Activated gamma-delta T cell (primary cell): Measurements from ENCODE around the gene SLC16A11.
"Not testable (repeated sequence)": the region's sequence is repeated elsewhere in the genome, so short reads cannot be mapped to it uniquely, and the experiment has no call there.

ENCODE experiments used
- DNase-seq: peaks from one replicate; lab custom pipeline; 2025; lab: John Stamatoyannopoulos, UW
- total RNA-seq, 2 donors: gene quantifications; one replicate each; lab custom pipeline; 2026; lab: John Stamatoyannopoulos, UW

The SLC16A11 gene, protein sequence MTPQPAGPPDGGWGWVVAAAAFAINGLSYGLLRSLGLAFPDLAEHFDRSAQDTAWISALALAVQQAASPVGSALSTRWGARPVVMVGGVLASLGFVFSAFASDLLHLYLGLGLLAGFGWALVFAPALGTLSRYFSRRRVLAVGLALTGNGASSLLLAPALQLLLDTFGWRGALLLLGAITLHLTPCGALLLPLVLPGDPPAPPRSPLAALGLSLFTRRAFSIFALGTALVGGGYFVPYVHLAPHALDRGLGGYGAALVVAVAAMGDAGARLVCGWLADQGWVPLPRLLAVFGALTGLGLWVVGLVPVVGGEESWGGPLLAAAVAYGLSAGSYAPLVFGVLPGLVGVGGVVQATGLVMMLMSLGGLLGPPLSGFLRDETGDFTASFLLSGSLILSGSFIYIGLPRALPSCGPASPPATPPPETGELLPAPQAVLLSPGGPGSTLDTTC
- total RNA-seq = 2.0 to 3.1 reads per million in 2 donors

DNA sequence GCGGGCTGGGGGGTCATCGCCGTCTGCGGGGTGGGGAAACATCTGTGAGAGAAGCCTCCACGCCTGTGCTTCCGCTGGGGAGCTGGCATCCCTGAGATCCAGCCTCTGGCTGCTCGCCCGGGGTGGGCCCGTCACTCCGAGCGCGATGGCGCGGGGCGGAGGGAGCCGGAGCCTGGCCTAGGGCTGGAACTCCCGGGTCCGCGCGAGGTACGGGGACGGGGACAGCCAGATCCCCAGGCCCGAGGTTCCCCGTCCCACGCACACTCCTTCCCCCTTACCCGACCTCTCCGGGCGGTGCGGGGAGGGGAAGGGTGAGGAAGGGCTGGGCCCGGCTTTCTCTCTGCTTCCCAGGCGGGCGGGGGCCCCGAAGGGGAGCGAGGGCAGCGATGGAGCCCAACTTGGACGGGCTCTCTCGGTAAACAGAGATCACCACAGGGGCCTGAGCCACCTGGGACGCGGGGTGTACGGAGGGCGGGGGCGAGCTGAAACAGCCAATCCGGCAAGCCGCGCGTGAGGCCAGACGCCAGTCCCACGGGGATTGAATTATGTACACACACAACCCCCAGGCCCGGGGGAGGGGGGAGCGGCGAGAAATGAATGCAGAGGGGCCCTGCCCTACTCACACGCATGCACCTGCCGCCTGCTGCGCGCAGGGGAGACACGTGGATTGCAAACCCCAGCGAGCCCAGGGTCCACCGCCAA is at the start of gene SLC16A11:
Gene SLC16A11 (minus strand): TSS at position 596 of the 702 bp plus-strand sequence. CDS start 579 bp downstream, at position 17.
- DNase-seq = peak; percentile 18

DNA sequence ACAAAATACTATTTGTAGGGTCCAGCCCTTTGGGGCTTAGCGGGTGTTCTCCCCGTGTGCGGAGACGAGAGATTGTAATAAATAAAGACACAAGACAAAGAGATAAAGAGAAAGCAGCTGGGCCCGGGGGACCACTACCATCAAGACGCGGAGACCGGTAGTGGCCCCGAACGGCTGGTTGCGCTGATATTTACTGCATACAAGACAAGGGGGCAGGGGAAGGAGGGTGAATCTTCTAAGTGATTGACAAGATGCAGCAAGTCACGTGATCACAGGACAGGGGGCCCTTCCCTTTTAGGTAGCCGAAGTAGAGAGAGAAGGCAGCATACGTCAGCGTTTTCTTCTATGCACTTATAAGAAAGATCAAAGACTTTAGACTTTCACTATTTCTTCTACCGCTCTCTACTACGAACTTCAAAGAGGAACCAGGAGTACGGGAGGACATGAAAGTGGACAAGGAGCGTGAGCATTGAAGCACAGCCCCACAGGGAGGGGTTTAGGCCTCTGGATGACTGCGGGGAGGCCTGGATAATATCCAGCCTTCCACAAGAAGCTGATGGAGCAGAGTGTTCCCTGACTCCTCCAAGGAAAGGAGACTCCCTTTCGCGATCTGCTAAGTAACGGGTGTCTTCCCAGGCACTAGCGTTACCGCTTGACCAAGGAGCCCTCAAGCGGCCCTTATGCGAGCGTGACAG is 47.6 kb upstream of the SLC16A11 start:
- not testable (repeated sequence) for DNase-seq

DNA sequence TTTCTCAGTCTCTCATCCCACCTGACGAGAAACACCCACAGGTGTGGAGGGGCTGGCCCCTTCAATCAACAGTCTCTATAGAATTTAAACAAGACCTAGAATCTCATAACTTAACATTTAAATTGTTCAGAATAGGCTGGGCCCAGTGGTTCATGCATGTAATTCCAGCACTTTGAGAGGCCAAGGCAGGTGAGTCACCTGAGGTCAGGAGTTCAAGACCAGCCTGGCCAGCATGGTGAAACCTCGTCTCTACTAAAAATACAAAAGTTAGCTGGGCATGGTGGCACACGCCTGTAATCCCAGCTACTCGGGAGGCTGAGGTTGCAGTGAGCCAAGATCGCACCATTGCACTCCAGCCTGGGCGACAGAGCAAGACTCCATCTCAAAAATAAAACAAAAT is 45.7 kb upstream of the SLC16A11 start:
- not testable (repeated sequence) for DNase-seq

DNA sequence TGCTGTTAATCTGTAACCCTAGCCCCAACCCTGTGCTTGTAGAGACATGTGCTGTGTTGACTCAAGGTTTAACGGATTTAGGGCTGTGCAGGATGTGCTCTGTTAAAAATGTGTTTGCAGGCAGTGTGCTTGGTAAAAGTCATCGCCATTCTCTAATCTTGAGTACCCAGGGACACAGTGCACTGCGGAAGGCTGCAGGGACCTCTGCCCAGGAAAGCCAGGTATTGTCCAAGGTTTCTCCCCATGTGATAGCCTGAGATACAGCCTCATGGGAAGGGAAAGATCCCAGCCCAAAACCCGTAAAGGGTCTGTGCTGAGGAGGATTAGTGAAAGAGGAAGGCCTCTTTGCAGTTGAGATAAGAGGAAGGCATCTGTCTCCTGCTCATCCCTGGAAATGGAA is 44.5 kb upstream of the SLC16A11 start:
- not testable (repeated sequence) for DNase-seq

DNA sequence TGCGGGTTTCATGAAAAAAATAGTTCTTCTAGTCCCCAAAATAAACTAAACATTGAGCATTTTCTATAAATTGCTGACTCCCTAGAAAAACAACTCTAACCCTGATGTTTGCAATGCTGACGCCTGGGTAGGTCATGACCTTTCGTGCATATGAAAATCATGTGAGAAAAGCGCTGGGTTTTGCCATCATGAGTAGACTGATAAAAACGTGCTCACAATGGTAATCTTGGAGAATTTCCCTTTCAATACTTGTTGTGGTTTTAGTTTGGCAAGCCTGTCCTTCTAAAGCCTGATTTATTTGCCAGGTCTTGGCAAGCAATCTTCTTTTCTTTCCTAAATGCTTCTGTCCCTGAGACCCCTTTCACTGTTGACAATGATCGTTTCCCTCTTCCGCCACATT is 40.2 kb upstream of the SLC16A11 start:
- no peak for DNase-seq

DNA sequence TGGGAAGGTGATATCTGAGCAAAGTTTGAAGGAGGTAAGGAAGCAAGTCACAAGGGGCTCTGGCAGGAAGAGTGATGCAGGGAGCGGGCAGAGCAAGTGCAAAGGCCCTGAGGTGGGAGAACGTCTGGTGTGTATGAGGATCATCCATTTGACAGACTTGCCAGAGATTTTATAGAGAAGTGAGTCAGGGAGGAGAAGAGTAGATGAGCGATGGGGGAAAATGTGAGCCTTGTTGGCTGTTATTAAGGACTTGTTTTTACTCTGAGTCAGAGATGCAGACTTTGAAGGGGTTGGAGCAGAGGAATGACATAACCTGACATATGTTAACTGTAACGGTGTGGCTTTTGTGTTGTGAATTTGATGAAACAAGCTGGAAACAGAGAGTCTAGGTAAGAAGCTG is 39.7 kb upstream of the SLC16A11 start:
- no peak for DNase-seq

DNA sequence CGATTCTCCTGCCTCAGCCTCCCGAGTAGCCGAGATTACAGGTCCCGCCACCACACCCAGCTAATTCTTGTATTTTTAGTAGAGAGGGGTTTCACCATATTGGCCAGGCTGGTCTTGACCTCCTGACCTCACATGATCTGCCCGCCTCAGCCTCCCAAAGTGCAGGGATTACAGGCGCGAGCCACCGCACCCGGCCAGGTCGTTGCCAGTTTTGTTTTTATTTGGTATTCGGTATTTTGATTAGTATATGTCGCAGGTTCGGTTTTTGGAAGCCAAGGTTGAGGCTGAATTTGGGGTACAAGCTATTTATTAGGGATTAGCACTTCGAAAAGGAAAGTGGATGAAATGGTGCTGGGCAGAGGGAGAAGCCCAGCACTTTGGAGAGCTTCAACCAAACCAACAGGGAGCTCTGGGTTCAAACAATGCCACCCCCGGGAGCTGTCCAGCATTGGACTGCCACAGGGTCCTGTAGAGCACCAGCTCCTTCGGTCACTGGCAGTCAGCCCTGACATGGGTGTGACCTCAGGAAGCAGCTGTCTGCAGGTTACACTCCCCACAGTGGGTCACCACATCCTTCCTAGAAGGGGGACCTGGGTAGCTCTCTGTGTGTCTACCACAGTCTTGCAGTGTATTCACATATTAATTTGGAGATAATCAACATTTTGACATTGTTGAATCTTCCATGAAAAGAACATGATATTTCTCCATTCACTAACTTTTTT is 37.6 kb upstream of the SLC16A11 start:
- no peak for DNase-seq

DNA sequence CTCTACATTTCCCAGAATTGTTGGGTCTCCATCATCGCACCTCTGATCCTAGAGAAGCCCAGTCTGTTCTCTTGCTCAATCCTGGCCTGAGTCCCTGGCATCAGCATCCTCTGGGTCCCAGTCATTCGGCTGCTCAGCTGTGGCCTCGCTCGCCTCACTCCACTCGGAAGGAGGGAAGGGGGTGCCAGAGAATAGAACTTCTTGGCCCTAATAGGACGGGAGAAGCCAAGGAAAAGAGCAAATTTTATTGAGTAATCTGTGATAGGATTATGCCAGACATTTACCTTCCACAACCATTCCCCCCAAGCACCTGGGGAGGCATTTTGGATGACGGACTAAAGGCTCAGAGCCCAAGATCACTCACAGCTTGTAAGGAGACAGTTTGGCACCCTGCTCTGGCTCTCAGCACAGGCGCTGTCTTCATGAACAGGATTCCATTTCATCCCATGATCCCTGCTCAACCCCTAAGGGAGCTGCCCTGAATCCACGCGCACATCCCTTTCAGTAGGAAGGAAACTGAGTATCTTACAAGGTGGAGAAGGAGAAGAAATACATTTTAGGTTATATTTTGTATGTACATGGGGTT is 36.7 kb upstream of the SLC16A11 start:
- DNase-seq = no peak

DNA sequence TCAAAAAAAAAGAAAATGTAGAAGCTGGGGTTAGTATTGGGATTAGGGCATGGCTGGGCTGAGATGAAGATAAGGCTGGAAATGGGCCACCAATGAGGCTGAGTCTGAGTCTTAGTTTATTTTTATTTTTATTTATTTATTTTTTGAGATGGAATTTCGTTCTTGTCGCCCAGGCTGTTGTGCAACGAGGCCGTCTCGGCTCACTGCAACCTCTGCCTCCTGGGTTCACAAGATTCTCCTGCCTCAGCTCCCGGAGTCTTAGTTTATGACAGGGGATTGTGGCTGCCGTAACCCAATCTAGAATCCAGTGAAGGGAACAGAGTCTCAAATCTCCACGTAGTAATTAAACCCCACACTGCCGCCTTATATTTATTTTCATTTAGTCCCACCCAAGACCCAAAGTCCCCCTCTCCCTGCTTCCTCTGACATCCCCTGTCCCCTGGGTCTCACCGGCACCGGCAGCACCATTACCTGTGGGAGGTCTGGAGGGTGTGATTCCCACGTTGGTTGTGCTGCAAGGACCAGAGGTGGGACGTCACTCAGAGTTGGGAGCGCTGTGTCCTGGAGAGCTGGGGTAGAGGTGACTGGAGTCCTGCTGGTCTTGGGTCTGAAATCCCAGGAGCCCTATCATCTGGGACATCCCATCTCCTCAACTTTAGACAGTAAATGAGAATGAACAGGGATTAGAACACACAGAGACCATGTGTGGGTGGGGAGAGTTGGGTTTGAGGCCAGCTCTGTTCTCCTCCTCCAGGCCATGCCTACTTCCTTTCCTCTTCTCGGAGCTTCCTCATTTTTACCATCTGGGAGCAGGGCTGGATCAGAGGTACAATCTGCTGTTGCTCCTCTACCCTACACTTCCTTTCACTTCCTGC is 35.9 kb upstream of the SLC16A11 start, which contains the start of gene CLEC10A:
Gene CLEC10A (minus strand): TSS at position 671 of the 875 bp plus-strand sequence. CDS start 1,439 bp downstream, outside the sequence.
- DNase-seq = no peak

DNA sequence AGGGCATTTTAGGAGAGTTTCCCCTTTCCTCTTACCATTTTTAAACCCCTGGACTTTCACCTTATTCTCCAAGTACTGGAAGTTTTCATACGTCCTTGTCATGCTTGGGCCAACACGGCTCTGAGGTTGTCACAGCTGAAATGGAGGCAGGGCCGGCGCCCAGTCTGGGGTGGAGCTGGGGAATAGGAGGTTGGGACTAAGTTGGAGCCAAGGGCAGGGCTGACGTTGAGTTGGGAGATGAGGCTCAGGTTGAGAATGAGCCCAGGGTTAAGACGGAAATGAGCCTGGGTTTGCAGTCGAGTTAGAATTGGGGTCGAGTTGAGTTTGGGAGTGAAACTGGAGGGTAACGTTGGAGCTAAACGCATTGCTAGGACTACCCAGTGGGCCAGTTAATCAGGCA is 34.8 kb upstream of the SLC16A11 start:
- DNase-seq = no peak

DNA sequence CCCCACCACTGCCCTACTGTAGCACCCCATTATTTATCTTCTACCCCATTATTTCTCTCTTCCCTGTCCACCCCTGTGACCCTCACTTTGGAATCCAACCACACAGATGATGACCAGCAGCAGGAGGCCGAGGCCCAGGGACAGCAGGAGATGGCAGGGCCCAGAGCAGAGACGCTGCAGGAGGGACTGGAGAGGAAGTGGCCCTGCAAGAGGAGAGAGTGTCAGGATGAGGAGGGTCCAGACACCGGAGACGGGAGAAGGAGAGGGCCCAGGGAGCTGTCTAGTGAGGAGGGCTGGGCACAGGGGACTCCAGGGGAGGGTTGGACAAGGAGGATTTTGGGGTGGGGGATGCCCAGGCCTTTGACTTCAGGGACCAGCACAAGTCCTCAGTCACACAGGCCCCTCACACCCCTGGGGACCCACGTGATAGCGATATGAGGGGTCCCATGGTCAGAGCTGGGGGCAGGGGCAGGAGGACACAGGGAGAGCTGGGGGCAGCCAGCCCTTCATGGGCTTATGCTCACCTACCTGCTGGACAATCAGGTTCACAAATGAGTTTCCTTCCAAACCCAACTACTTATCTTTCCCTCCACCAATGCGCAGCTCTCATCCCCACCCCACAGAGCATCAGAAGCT is 34.1 kb upstream of the SLC16A11 start:
- DNase-seq = no peak

DNA sequence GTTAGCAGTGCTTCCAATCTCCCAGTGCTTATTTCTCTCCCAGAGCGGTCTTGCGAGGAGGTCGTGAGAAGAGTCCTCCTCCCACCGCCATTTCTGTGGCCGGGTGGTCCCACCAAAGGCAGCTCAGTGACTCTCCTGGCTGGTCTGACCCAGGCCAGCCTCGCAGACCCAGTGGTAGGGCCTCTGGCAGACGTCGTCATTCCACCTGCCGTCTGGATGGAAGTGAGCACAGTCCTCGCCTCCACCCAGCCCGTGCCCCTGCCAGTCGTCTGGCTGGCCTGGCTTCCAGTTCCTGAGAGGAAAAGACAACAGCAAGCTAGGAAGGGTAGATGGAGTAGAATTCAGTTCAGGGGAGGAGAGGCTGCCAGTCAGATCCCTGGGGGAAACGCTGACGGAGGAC is 31.0 kb upstream of the SLC16A11 start:
- DNase-seq = no peak

DNA sequence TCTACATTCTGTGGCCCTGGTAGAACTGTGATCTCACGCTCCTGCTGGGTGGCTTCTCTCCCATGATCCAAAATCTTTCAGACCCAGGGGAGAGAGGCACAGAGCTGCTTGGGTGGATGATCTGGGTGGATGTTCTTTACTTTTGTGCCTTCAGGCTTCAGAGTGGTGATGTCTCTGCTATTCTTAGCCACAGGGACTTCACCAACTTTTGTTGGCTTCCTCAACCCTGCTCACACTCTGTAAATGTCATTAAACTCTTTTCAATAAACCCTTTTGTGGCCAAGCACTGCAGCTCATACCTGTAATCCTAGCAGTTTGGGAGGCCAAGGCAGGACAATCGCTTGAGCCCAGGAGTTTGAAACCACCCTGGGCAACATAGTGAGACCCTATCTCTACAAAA is 28.5 kb upstream of the SLC16A11 start:
- DNase-seq = no peak

DNA sequence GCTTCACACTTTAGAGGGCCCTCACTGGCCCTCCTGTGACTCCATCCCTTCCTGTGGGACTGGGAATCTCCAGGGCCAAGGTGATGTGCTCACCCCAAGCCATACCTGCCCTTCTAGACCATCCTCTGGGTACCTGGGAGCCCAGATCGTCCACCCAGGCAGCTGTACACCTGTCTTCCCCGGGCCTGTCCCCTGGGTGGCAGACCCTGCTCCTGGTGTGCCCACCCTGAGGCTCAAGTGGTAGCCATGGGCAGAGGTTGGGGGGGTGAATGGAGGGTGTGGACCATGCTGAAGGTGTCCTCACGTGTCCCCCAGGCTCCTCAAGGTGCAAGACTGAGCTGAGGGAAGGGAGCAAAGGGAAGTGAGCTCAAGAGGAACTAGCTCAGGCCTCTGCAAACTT is 26.8 kb upstream of the SLC16A11 start:
- DNase-seq = no peak

DNA sequence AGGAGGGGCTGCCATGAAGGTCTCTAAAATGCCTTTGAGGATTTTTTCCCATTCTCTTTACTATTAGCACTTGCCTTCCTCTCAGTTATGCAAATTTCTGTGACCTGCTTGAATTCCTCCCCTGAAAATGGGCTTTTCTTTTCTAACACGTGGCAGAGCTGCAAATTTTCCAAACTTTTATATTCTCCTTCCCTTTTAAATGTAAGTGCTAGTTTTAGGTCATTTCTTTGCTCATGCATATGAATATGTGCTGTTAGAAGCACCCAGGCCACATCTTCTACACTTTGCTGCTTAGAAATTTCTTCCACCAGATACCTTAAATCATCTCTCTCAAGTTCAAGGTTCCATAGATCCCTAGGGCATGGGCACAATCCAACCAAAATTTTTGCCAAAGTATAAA is 24.4 kb upstream of the SLC16A11 start:
- DNase-seq = no peak

DNA sequence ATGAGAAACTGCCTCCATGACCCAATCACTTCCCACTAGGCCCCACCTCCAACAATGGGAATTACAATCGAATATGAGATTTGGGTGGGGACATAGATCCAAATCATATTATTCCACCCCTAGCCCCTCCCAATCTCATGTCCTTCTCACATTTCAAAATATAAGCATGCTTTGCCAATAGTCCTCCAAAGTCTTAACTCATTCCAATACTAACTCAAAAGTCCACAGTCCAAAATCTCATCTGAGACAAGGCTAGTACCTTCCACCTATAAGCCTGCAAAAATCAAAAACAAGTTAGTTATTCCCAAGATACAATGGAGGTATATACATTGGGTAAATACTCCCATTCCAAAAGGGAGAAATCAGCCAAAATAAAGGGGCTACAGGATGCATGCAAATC is 23.3 kb upstream of the SLC16A11 start:
- no peak for DNase-seq

DNA sequence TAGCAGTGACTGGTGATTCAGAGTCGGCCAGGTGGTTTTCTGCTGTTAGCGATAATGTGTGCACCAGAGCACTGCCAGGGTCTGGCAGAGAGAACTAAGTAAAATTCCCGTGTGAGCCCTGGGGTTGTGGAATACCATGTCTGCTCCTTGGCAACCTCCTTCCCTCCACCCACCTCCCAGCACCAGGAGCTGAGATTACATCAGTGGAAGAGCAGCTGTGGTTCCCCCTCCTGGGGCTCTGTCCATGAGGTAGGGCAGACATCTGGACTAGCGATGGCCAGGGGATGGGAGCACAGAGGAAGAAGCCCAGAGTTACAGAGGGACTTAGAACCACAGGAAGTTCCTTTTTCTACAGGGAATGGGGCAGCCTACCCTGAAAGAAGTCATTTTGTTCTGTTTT is 20.4 kb upstream of the SLC16A11 start:
- DNase-seq = no peak

DNA sequence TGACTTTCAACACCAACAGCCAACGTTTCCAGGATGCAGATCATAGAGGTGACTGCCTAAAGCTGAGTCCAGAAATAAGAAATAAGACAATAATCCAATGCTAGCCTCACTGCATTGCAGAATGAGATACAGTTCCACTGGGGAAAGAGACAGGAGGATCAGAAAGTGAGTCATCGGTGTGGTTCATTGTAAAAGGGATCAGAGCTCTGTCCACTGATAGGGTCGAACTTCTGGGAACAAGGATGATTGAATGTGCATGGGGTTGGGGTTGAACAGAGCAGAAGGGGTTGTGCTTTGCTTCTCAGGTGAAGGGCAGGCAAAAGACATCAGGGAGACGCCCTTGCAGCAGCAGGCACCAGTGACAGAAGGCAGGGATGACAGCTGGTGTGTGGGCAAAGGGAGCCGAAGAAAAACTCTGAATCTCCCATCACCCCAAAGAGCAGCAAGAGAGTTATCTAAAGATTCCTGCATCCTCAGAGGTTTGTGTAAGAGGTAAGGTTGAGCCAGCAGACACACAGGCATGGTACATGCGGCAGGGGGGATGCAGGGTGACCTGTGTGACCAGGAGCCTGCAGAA is 19.7 kb upstream of the SLC16A11 start:
- DNase-seq = no peak

DNA sequence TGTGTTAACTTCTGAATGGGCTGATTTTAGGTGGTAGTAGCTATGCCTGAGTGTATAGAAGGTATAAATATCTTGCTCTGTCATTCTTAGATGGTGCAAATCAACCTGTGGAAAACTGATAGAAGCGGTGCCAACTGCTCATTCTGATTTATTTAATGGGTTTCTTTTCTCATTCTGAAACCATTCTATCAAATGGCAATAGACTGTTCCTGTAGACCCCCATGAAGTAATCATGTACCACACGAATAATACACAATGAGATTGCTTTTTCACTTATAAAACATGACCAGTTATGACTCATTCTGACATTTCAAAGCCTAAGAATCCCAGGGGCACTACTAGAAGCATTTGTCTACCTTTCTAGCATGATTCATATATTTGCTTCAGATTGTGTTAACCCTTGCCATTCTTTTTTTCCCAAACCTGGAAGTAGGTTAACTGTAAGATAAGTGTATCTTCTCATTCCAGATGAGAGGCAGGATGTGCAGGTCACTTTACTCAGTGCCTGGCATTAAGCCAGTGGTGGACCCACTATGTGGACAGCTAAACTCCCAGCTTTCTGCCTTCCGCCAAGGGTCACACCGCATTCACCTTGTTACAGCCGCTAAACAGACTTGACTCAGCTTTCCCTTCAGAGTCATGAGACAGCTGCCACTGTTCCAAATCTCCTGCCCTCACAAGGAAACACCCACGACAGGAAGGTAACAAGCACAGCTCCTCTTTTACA is 16.4 kb upstream of the SLC16A11 start:
- DNase-seq = no peak
